Spleen (tissue), 11 donors: ENCODE results near the gene MBOAT2. TPM values are rescaled to one million over a fixed set of nuclear protein-coding genes. Genes with fewer than 3 reads are reported as not detected.
A peak's percentile ranks its signal among the peaks of the same experiment; 100 is the strongest.

ENCODE experiments used
- DNase-seq: peaks from one replicate; pipeline ENCODE4 v3.0.0-alpha.2; 2020
- H3K27ac ChIP-seq, 8 donors: fragments of 200-600 bp; sonication (generic) in 7 of 8; 1 replicate in 4 of 8; 2 replicates in 4 of 8; pipeline versions ENCODE4 v1.5.0 to v1.8.0; 2016 to 2021; ENCODE audit warnings: inconsistent platforms in 4 of 8, mild to moderate bottlenecking in 4 of 8, moderate library complexity in 1 of 8
- H3K27me3 ChIP-seq, 7 donors: fragments of 200-600 bp; sonication (generic) in 6 of 7; replicated peaks in 1 of 7; 1 replicate in 4 of 7; 2 replicates in 3 of 7; pipeline versions ENCODE4 v1.5.0 to v1.8.0; 2016 to 2021; ENCODE audit warnings: inconsistent platforms in 3 of 7, mild to moderate bottlenecking in 1 of 7
- H3K36me3 ChIP-seq, 6 donors: fragments of 200-600 bp; sonication (generic) in 5 of 6; 1 replicate in 4 of 6; 2 replicates in 2 of 6; pipeline versions ENCODE4 v1.5.0 to v1.8.0; 2016 to 2021; ENCODE audit warnings: inconsistent platforms in 2 of 6
- H3K4me1 ChIP-seq, 6 donors: fragments of 200-600 bp; sonication (generic) in 5 of 6; 1 replicate in 3 of 6; 2 replicates in 3 of 6; pipeline versions ENCODE4 v1.5.0 to v1.8.0; 2016 to 2021; ENCODE audit warnings: inconsistent platforms in 3 of 6
- H3K4me3 ChIP-seq, 8 donors: fragments of 200-600 bp; sonication (generic) in 7 of 8; 1 replicate in 4 of 8; 2 replicates in 4 of 8; pipeline versions ENCODE4 v1.5.0 to v1.8.0; 2016 to 2021; ENCODE audit warnings: inconsistent platforms in 4 of 8, mild to moderate bottlenecking in 4 of 8, moderate library complexity in 2 of 8
- H3K9me3 ChIP-seq, 8 donors: fragments of 200-600 bp; sonication (generic) in 7 of 8; 1 replicate in 4 of 8; 2 replicates in 4 of 8; pipeline versions ENCODE4 v1.5.0 to v1.8.0; 2016 to 2021; ENCODE audit warnings: inconsistent platforms in 4 of 8
- POLR2A ChIP-seq, 3 donors: fragments of 450-650 bp; IDR thresholded peaks; one replicate each; pipeline ENCODE4 v1.5.1; 2017; ENCODE audit warnings: antibody characterized with exemption in 3 of 3, mild to moderate bottlenecking in 1 of 3
- POLR2AphosphoS5 ChIP-seq, 3 donors: sonication (generic); formaldehyde crosslinking; IDR thresholded peaks; one replicate each; pipeline ENCODE4 v1.5.1; 2017; ENCODE audit warnings: antibody characterized with exemption in 3 of 3
- WGBS, 5 donors: extraction: QIAGEN DNeasy Blood & Tissue Kit in 3 of 5; methylation state at CpG; one replicate each; pipeline versions ENCODE4 v1.1.5 to v1.1.7; 2013 to 2018; 5-methylcytosine and 5-hydroxymethylcytosine counted together
- intact Hi-C: fragments of 100-400 bp; cut with DNase I; formaldehyde crosslinking; loops from one replicate; pipeline ENCODE4 v1.15.0; 2023; ENCODE audit warnings: low total_unique reads
- polyA plus RNA-seq, 3 donors: library from polyadenylated mRNA; stranded (reverse); fragments of 200-250 nt; gene quantifications; one replicate each; pipeline ENCODE4 v1.2.1, GENCODE V29; 2013
- total RNA-seq, 7 donors: library from RNA; depleted of rRNA in 3 of 7; stranded (reverse); fragments of >200 nt in 3 of 7; fragmentation: NEBNext Ultra II Directional in 4 of 7; extraction: Animal tissue kit (Norgen Biotek cat#: 25700) in 4 of 7; gene quantifications; one replicate each; pipeline versions ENCODE4 v1.1.0 to v1.2.1, GENCODE V29; 2016 to 2021
- TF ChIP-seq, protein P1 (sequence below), 11 experiments: fragments of 200-600 bp in 7 of 11; fragments of 450-650 bp in 4 of 11; sonication (generic) in 4 of 11; IDR thresholded peaks in 8 of 11; conservative IDR thresholded peaks in 3 of 11; 1 replicate in 7 of 11; 2 replicates in 4 of 11; pipeline versions ENCODE4 v1.4.0 to v1.8.0; 2016 to 2021; ENCODE audit warnings: antibody characterized with exemption in 11 of 11, inconsistent platforms in 4 of 11, mild to moderate bottlenecking in 1 of 11
- donor health status: healthy with polysubstance abuse.
- donor health status: DM: no; HTN: no; CAD: no; lungs with moderate emphysema.
- donor health status: DM: no; HTN: no; CAD: no.
- donor health status: Bipolar disorder and iron deficiency.
- donor health status: healthy.
- donor health status: DM: no; HTN: no; CAD: no.
- donor health status: DM: yes; HTN: yes; CAD: no.

Gene MBOAT2
- total and polyA plus RNA-seq, 10 donors, result 1.9 to 44.1 (median 18.3) TPM

DNA sequence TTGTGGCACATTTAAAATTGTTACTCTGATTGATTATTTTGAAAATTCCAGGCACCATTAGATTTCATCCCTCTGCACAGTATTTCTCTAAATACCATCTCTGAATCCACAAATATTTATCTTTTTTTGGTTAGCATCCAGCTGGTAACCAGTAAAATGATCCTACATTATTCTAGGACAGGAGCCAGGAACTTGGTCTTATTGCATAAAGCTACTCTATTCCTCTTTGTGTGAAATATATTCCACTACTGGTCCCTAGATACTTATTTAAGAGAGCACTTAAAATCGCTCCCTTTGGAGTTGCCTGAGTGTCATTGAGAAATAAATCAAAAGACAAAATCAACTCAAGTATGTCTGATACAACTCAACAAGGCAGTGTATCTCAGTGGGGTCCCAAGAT, 7.4 kb upstream of the MBOAT2 start:
- TF ChIP-seq POLR2A (IDR thresholded peaks at IDR 0.05) (no peak), POLR2AphosphoS5 (IDR thresholded peaks at IDR 0.05) (no peak)
- TF ChIP-seq, protein P1, sequence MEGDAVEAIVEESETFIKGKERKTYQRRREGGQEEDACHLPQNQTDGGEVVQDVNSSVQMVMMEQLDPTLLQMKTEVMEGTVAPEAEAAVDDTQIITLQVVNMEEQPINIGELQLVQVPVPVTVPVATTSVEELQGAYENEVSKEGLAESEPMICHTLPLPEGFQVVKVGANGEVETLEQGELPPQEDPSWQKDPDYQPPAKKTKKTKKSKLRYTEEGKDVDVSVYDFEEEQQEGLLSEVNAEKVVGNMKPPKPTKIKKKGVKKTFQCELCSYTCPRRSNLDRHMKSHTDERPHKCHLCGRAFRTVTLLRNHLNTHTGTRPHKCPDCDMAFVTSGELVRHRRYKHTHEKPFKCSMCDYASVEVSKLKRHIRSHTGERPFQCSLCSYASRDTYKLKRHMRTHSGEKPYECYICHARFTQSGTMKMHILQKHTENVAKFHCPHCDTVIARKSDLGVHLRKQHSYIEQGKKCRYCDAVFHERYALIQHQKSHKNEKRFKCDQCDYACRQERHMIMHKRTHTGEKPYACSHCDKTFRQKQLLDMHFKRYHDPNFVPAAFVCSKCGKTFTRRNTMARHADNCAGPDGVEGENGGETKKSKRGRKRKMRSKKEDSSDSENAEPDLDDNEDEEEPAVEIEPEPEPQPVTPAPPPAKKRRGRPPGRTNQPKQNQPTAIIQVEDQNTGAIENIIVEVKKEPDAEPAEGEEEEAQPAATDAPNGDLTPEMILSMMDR (IDR thresholded peaks at IDR 0.05 in 8 of 11, conservative IDR thresholded peaks at IDR 0.05 in 3 of 11), result no peak
- peaks cover 0 to 9% (median 0%) of the 10 kb centered on the region in 7 donors for H3K27me3 ChIP-seq
- no peaks in the 10 kb centered on the region for H3K9me3 ChIP-seq
- H3K36me3 ChIP-seq, result no peaks in the 10 kb centered on the region
- intact Hi-C loops, result no loop called here
- DNase-seq, result no peak
- no peak overlapping the region for H3K4me3 ChIP-seq
- no peak overlapping the region for H3K27ac ChIP-seq
- WGBS, 5 donors, result 57 to 89% (median 84%) methylated on average over 1 of the region's 1 CpG
- H3K4me1 ChIP-seq, result no peaks in the 10 kb centered on the region

DNA sequence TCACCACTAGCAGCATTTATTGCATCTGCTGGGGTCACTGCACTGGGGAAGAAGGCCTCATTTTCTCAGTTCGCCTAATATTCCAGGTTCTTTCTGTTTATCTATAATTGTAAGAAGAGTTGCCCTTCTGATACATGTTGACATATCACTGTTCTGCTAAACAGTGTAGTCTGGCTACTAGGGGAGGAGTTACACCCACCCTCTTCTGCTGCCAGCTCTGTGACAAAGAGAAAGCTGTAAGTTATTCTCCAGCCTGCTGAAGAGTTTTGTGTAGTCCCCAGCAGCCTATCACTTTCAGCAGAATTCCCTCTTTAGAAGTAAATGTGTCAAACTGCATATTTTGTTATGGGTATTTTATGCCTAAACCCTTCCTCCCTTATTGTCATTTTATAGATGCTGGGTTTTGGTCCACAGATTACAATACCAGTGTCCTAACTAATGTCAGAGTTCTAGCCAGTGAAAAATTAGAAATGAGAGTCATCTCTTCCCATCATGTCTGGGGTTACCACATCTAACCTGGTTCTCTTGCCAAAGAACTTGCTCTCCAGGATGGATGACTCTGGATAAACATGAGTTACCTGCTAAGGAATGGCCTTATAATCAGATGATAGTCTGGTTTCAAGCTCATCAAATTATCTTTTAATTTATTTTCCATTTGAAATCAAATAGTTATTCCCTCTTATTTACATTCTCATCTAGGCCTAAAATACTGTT, 5.6 kb upstream of the MBOAT2 start:
- TF ChIP-seq POLR2AphosphoS5 (IDR thresholded peaks at IDR 0.05) (no peak), POLR2A (IDR thresholded peaks at IDR 0.05) (no peak)
- TF ChIP-seq, protein P1 (IDR thresholded peaks at IDR 0.05 in 8 of 11, conservative IDR thresholded peaks at IDR 0.05 in 3 of 11), result no peak
- Histone ChIP-seq H3K27ac (no peak overlapping the region), H3K4me1 (peaks cover 0 to 10% (median 6%) of the 10 kb centered on the region in 6 donors), H3K4me3 (no peak overlapping the region), H3K9me3 (no peaks in the 10 kb centered on the region), H3K27me3 (peaks cover 0 to 9% (median 0%) of the 10 kb centered on the region in 7 donors), H3K36me3 (no peaks in the 10 kb centered on the region)
- intact Hi-C loops, result no loop called here
- DNase-seq, result no peak
- WGBS, 5 donors, result 75 to 100% (median 90%) methylated on average over 1 of the region's 1 CpG

DNA sequence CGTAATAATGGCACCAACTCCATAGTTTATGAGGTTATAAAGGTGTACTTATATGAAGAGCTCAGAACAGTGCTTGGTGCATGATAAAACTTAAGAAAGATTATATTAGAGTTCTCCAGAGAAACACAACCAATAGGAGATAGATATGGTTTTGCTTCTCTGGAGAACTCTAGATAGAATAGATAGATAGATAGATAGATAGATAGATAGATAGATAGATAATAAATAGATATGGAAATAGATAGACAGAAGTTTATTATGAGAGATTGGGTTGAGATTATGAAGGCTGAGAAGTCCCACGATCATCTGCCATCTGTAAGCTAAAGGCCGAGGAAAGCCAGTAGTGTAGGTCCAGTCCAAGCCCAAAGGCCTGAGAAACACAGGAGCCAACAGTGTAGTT, 2.9 kb upstream of the MBOAT2 start:
- Histone ChIP-seq H3K27ac (no peak overlapping the region), H3K4me3 (no peak overlapping the region), H3K27me3 (peaks cover 0 to 21% (median 12%) of the 10 kb centered on the region in 7 donors), H3K4me1 (peaks cover 6 to 30% (median 18%) of the 10 kb centered on the region in 6 donors), H3K36me3 (no peaks in the 10 kb centered on the region), H3K9me3 (no peaks in the 10 kb centered on the region)
- no peak for TF ChIP-seq POLR2A (IDR thresholded peaks at IDR 0.05)
- no peak for TF ChIP-seq POLR2AphosphoS5 (IDR thresholded peaks at IDR 0.05)
- TF ChIP-seq, protein P1 (IDR thresholded peaks at IDR 0.05 in 8 of 11, conservative IDR thresholded peaks at IDR 0.05 in 3 of 11), result no peak
- DNase-seq, result no peak
- WGBS, 5 donors, result 92 to 99% (median 93%) methylated on average over 3 of the region's 3 CpGs
- intact Hi-C loops, result no loop called here

DNA sequence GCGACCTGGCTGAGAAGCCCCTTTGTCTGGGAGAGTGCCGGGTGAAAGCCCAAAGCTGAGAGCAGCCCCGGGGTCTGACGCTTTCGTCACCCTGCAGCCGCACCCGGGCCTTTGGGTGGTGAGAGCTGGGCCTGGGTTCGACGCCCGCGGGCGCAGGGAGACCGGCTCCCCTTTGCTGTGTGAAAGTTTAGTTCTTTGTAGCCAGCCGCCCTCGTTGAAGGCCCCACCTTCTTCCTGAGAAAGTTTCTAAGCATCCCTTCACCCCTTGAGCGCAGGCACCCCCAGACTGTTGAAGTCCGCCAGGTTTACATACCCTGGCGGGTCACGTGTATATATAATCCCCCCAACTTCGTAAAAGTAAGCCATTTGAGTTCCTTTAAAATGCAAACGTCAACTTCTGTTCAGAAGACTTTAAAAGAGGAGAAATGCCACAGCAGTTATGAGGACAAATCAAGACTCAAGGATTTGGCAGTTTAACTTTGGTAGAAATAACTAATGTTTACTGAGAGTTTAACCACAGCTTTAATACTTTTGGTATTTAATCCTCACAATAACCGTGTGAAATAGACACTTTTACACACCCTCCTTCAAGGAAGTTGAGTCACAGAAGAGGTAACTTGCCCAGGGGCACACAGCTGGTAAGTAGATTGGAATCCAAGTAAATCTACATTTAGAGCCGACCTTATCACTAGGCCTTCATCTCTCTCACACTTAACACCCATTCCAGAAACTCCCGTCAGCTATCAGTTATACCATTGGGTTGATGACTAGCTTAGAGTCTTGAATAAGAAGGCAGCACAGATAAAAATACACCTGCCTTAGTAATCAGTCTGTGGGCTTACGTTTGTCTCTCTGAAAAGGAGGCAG, 1.1 kb upstream of the MBOAT2 start:
- no peak for DNase-seq
- Histone ChIP-seq H3K27me3 (peaks cover 0 to 26% (median 12%) of the 10 kb centered on the region in 7 donors), H3K9me3 (no peaks in the 10 kb centered on the region), H3K27ac (peak overlapping the region; percentile 59 to 90 (median 76)), H3K36me3 (no peaks in the 10 kb centered on the region), H3K4me3 (peak overlapping the region; percentile 46 to 85 (median 66)), H3K4me1 (peaks cover 6 to 48% (median 18%) of the 10 kb centered on the region in 6 donors)
- WGBS, 5 donors, result 25 to 29% (median 27%) methylated on average over 22 to 25 of the region's 25 CpGs
- intact Hi-C loops, result no loop called here
- TF ChIP-seq, protein P1 (IDR thresholded peaks at IDR 0.05 in 8 of 11, conservative IDR thresholded peaks at IDR 0.05 in 3 of 11), result no peak
